Measurements from ENCODE around the gene MAP4K3.

DNA sequence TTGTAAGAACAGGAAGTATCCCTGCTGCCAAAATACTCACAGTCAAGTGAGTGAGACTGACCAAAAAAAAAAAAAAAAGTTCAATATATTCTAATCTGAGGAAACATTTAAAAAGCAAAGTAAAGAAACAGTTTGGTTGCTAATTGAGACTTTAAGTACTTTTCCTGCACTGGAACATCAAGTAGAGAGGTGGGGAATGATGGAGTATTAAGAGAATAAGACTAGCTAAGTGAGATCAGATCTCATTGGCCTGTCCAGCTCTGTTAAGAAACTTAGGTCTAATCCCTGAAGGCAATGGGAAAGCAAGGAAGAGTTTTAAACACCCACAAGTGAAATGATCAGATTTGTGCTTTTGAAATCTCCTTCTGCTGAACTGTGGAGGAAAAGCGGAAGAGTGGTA is 27.8 kb upstream of the MAP4K3 start:
- TF ChIP-seq YY1 (IDR thresholded peaks at IDR 0.05; ENCODE audit: insufficient read depth, insufficient read length): no peak
- TF ChIP-seq ZNF274 (IDR thresholded peaks at IDR 0.05; ENCODE audit: low read depth, low read length): no peak

Data from NT2/D1 (cell line).